ENCODE results near the gene MYO3A. TPM values are rescaled to one million over a fixed set of nuclear protein-coding genes. Genes with fewer than 3 reads are reported as not detected.

The MYO3A gene
- total and polyA plus RNA-seq, 2 of the 4 experiments (the other 2 are of a cell fraction), result not detected

GRCh38 chr10:26194275-26194674 lies 260.2 kb downstream of the MYO3A start:
- Histone ChIP-seq H2BK5ac (ENCODE audit: low read depth, low read length, poor library complexity, severe bottlenecking) (no peak overlapping the region), H3K18ac (ENCODE audit: low read depth, low read length) (no peak overlapping the region), H2BK15ac (ENCODE audit: low read depth, low read length) (no peak overlapping the region), H3K56ac (ENCODE audit: extremely low read depth, insufficient read depth, low read length) (no peak overlapping the region), H2BK120ac (ENCODE audit: low read depth, low read length) (no peak overlapping the region), H3K9me1 (ENCODE audit: insufficient read depth, low read length) (no peaks in the 10 kb centered on the region), H3K27me3 (ENCODE audit: control insufficient read depth, insufficient read depth, low read length) (no peaks in the 10 kb centered on the region), H4K20me1 (ENCODE audit: insufficient read depth, low read length) (no peaks in the 10 kb centered on the region), H3K23ac (ENCODE audit: low read depth, low read length) (no peak overlapping the region), H2AK9ac (replicated peaks; ENCODE audit: low read depth, low read length, poor library complexity) (no peak overlapping the region), H3K27ac (ENCODE audit: insufficient read depth, low read length) (no peak overlapping the region), H2AFZ (replicated peaks; ENCODE audit: low read length, poor library complexity) (no peak overlapping the region), H3K4me1 (ENCODE audit: control insufficient read depth, insufficient read depth, low read length) (no peaks in the 10 kb centered on the region), H3K4me2 (ENCODE audit: low read depth, low read length) (no peak overlapping the region), H3K36me3 (ENCODE audit: control insufficient read depth, insufficient read depth, low read length) (no peaks in the 10 kb centered on the region), H4K5ac (ENCODE audit: low read depth, low read length) (no peak overlapping the region), H3K4me3 (ENCODE audit: insufficient read depth, low read depth, low read length) (no peak overlapping the region), H3K14ac (replicated peaks; ENCODE audit: low read depth, low read length) (no peak overlapping the region), H2AK5ac (ENCODE audit: low read depth, low read length) (no peak overlapping the region), H4K8ac (ENCODE audit: low read depth in 2 of 2, low read length in 2 of 2) (no peak overlapping the region), H2BK20ac (ENCODE audit: low read depth, low read length) (no peak overlapping the region), H3K9me3 (ENCODE audit: control insufficient read depth, insufficient read depth, low read length) (peaks cover 14% of the 10 kb centered on the region), H3K79me1 (ENCODE audit: low read depth in 1 of 2, low read length in 2 of 2) (no peaks in the 10 kb centered on the region), H4K91ac (ENCODE audit: insufficient read depth, low read depth, low read length) (no peak overlapping the region), H3K4ac (ENCODE audit: low read depth, low read length) (no peak overlapping the region), H3K9ac (ENCODE audit: low read depth, low read length) (no peak overlapping the region)
- dilution Hi-C loops (cut with HindIII; ENCODE audit: low sequenced_read_pairs, unreplicated experiment), result no loop called here
- CTCF ChIA-PET, result no interaction called here
- POLR2A ChIA-PET (ENCODE audit: unreplicated experiment), result no interaction called here
- no peak for ATAC-seq (ENCODE audit: low read depth)
- intact Hi-C loops (cut with micrococcal nuclease), result no loop called here
- TF ChIP-seq MXI1 (IDR thresholded peaks at IDR 0.05; ENCODE audit: borderline replicate concordance, low read depth, low read length) (no peak), FOS (IDR thresholded peaks at IDR 0.05; ENCODE audit: low read depth, low read length) (no peak), MAZ (IDR thresholded peaks at IDR 0.05; ENCODE audit: borderline replicate concordance, low read depth, low read length) (no peak), RCOR1 (IDR thresholded peaks at IDR 0.05; ENCODE audit: insufficient replicate concordance, low read length) (no peak), MAFK (IDR thresholded peaks at IDR 0.05; ENCODE audit: low read depth, low read length) (no peak), CTCF (conservative IDR thresholded peaks at IDR 0.05; ENCODE audit: low read depth, low read length) (no peak), RAD21 (IDR thresholded peaks at IDR 0.05; ENCODE audit: low read length) (no peak), POLR2A (IDR thresholded peaks at IDR 0.05; ENCODE audit: low read depth, low read length) (no peak), SMC3 (IDR thresholded peaks at IDR 0.05; ENCODE audit: low read depth, low read length) (no peak), NFE2L2 (IDR thresholded peaks at IDR 0.05; ENCODE audit: low read depth, low read length) (no peak), RFX5 (IDR thresholded peaks at IDR 0.05; ENCODE audit: low read depth, low read length) (no peak), CHD1 (IDR thresholded peaks at IDR 0.05; ENCODE audit: low read depth, low read length) (no peak), BHLHE40 (IDR thresholded peaks at IDR 0.05; ENCODE audit: low read depth, low read length) (no peak)
- in situ Hi-C loops (cut with MboI; ENCODE audit: low sequenced_read_pairs), result no loop called here
- no TSS peak for BruUV-seq (replicated peaks)
- no peak for DNase-seq
- no CpG with 5 or more reads among the region's 5 CpGs for WGBS, 2 experiments (ENCODE audit: extremely low coverage in 2 of 2, insufficient read length in 1 of 2)
